Fibroblast of villous mesenchyme (primary cell): ENCODE measurements around the gene ANKHD1. TPM values are rescaled to one million over a fixed set of nuclear protein-coding genes. Genes with fewer than 3 reads are reported as not detected.

ENCODE experiments used
- DNase-seq: peaks from one replicate; pipeline ENCODE4 v3.0.0-alpha.2; 2010; ENCODE audit warnings: low read depth
- H3K4me3 ChIP-seq: 2 replicates; pipeline ENCODE4 v1.5.1; 2011; ENCODE audit warnings: low read depth, mild to moderate bottlenecking, low read length
- total RNA-seq: library from RNA; depleted of rRNA; stranded (reverse); fragments of >200 nt; gene quantifications from 2 replicates; pipeline ENCODE4 v1.2.3, GENCODE V29; 2012
- TF ChIP-seq, protein P1 (sequence below): IDR thresholded peaks from 2 replicates; pipeline ENCODE4 v1.5.1; 2012; ENCODE audit warnings: low read depth, mild to moderate bottlenecking, low read length; ENCODE audit not compliant: insufficient read depth

The ANKHD1 gene
- total RNA-seq, 1 donor: 64.8 TPM

DNA sequence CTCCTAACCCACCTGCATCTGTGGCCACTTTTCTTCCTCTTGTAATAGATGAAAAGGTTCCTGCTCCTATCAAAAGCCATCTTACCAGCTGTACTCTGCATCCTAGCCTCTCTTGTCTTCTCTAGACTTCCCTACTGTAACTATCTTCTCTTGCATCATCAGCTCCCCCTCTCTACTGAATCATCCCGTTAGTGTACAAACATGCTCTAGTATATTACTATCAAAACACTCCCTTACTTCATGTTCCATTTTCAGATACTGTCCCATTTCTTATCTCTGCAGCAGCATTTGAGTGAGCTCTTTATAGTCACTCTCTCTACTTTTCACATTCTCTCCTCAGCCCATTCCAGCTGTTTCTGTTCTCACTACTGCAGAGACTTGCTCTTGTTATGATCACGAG is 152.8 kb downstream of the ANKHD1 start:
- TF ChIP-seq, protein P1, sequence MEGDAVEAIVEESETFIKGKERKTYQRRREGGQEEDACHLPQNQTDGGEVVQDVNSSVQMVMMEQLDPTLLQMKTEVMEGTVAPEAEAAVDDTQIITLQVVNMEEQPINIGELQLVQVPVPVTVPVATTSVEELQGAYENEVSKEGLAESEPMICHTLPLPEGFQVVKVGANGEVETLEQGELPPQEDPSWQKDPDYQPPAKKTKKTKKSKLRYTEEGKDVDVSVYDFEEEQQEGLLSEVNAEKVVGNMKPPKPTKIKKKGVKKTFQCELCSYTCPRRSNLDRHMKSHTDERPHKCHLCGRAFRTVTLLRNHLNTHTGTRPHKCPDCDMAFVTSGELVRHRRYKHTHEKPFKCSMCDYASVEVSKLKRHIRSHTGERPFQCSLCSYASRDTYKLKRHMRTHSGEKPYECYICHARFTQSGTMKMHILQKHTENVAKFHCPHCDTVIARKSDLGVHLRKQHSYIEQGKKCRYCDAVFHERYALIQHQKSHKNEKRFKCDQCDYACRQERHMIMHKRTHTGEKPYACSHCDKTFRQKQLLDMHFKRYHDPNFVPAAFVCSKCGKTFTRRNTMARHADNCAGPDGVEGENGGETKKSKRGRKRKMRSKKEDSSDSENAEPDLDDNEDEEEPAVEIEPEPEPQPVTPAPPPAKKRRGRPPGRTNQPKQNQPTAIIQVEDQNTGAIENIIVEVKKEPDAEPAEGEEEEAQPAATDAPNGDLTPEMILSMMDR: no peak
- H3K4me3 ChIP-seq: no peak overlapping the region
- peak; percentile 83 for DNase-seq

DNA sequence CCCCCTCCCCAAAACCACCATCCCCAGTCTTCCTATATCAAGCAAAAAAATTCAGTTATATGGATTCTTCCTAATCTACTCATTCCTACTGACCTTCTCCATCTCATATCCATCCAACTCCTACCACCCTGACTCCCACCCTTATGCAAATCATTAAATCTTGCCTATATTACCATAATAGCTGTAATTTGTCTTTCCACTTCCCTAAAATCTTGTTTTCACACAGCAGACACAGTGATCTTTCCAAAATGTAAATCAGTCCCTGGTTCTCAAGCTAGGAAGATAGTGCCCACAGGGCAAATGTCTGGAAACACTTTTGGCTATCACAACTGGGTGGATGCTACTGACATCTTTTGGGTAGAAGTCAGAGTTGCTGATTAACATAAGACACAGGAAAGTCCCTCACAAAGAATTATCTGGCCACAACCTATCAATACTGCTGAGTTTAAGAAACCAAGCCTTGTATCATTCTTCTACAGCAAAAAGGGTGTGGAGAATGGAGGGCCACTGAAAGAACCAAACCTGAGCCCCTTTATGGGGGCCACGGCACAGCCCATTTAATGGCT is 154.2 kb downstream of the ANKHD1 start:
- TF ChIP-seq, protein P1: no peak
- no peak for DNase-seq
- peak overlapping the region; percentile 81 for H3K4me3 ChIP-seq

- peak; percentile 67 for DNase-seq
- peak overlapping the region; percentile 81 for H3K4me3 ChIP-seq
- TF ChIP-seq, protein P1: no peak
Measured at GRCh38 chr5:140556438-140556837, 154.8 kb downstream of the ANKHD1 start.

DNA sequence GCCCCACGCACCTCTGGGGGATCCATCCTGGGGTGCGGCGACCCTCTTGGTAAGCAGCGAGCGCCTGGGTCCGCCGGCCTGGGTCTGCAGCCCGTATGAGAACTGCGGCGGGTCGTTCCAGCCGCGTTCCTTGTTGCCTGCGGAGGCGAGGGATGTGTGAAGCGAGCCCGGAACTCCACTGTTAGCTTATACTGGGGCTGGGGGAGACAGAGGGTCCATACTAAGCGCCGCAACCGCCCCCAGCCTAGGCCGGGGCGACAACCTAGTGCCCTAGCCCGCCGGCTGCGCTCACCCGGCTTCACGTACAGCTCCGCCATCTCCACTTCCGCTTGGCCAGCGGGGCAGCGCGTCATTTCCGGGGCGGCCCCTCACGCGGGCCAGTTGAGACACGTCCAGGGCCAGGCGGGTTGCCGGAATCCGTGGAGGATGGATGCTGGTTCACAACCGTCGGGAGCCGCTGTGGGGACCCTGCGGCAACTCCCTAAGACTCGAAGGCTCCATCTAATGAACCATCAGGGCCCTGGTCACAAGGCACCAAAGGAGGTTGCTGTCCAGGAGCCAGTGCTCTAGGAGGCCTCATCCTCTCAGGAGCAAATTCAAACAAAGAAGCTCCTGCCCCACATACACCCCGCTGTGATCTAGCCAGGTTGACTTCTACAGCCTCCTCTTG is 155.6 kb downstream of the ANKHD1 start, which contains the start of gene SRA1:
Gene SRA1 (minus strand): TSS at position 338 of the 670 bp plus-strand sequence. CDS start 21 bp downstream, at position 317.
- TF ChIP-seq, protein P1: no peak
- DNase-seq: peak; percentile 93
- H3K4me3 ChIP-seq: peak within 1 kb of the TSS; percentile 81

DNA sequence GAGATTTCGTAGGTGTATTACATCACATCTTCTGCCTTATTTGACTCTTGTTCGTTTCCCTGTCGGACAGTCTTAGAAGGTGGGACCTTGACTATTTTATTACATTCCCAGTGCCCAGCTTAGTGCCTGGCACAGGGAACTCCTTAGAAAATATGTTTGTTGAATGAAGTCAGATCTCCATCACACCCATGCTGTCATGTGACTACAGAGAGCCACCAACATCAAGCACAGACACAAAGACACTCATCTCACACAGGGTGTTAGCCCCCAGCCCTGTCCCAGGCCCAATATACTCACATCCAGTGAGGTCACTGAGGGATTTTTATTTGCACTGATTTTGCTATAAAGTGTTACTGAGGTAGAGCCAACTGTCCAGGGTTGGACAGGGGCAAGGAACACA is 156.3 kb downstream of the ANKHD1 start:
- DNase-seq: no peak
- no peak overlapping the region for H3K4me3 ChIP-seq
- TF ChIP-seq, protein P1: no peak

- DNase-seq: no peak
- TF ChIP-seq, protein P1: no peak
- no peak overlapping the region for H3K4me3 ChIP-seq
Measured at GRCh38 chr5:140558542-140558941, 156.9 kb downstream of the ANKHD1 start.
